IMR-90 (cell line): ENCODE data around the gene IDS. TPM values are rescaled to one million over a fixed set of nuclear protein-coding genes. Genes with fewer than 3 reads are reported as not detected.

Experiments used
- ATAC-seq: fragments of 200-7000 bp; cut with Tn5 transposase; 2 replicates; pipeline ENCODE4 v1.9.1; 2020; ENCODE audit warnings: low read depth, mild to moderate bottlenecking, moderate library complexity
- BruUV-seq: library from RNA; stranded (reverse); fragments of 400-500 nt; replicated peaks from 2 replicates; lab custom pipeline; 2021; lab: Mats Ljungman, UMichigan
- CTCF ChIA-PET: fragments of 300-600 bp; formaldehyde crosslinking; extraction: SDS; loops from one replicate; lab custom pipeline; 2021; ENCODE audit warnings: antibody characterized with exemption; lab: Yijun Ruan, JAX
- POLR2A ChIA-PET: fragments of 300-600 bp; sonication (Branson Sonifier 250); formaldehyde crosslinking; loops from one replicate; lab custom pipeline; 2022; ENCODE audit warnings: antibody characterized with exemption; ENCODE audit not compliant: unreplicated experiment; lab: Charles Lee
- DNase-seq: peaks from one replicate; pipeline ENCODE4 v3.0.0; 2013
- H2AFZ ChIP-seq: replicated peaks from 2 replicates; pipeline ENCODE3; 2013; ENCODE audit warnings: low read length, mild to moderate bottlenecking; ENCODE audit not compliant: poor library complexity
- H2AK5ac ChIP-seq: 2 replicates; pipeline ENCODE4 v1.6.1; 2013; ENCODE audit warnings: low read depth, low read length, inconsistent platforms
- H2AK9ac ChIP-seq: replicated peaks from 2 replicates; pipeline ENCODE3; 2013; ENCODE audit warnings: mild to moderate bottlenecking, low read depth, low read length, moderate library complexity; ENCODE audit not compliant: poor library complexity
- H2BK120ac ChIP-seq: 2 replicates; pipeline ENCODE4 v1.6.1; 2013; ENCODE audit warnings: low read depth, low read length, inconsistent platforms
- H2BK15ac ChIP-seq: 3 replicates; pipeline ENCODE4 v1.6.1; 2013; ENCODE audit warnings: low read depth, low read length, inconsistent platforms
- H2BK20ac ChIP-seq: 2 replicates; pipeline ENCODE4 v1.6.1; 2013; ENCODE audit warnings: low read depth, mild to moderate bottlenecking, inconsistent platforms, low read length, moderate library complexity
- H2BK5ac ChIP-seq: 2 replicates; pipeline ENCODE4 v1.6.1; 2013; ENCODE audit warnings: mild to moderate bottlenecking, low read depth, low read length, inconsistent platforms; ENCODE audit not compliant: poor library complexity, severe bottlenecking
- H3K14ac ChIP-seq: replicated peaks from 2 replicates; pipeline ENCODE4 v1.6.1; 2013; ENCODE audit warnings: low read depth, low read length, inconsistent platforms
- H3K18ac ChIP-seq: 2 replicates; pipeline ENCODE4 v1.6.1; 2013; ENCODE audit warnings: low read depth, low read length, control low read depth
- H3K23ac ChIP-seq: 2 replicates; pipeline ENCODE4 v1.6.1; 2013; ENCODE audit warnings: low read depth, low read length, inconsistent platforms
- H3K27ac ChIP-seq: 2 replicates; pipeline ENCODE4 v1.5.1; 2013; ENCODE audit warnings: mild to moderate bottlenecking, control low read depth, low read length; ENCODE audit not compliant: insufficient read depth
- H3K27me3 ChIP-seq: 2 replicates; pipeline ENCODE4 v1.6.1; 2013; ENCODE audit warnings: low read length; ENCODE audit not compliant: control insufficient read depth, insufficient read depth
- H3K36me3 ChIP-seq: 2 replicates; pipeline ENCODE4 v1.6.1; 2013; ENCODE audit warnings: low read length, mixed read lengths; ENCODE audit not compliant: control insufficient read depth, insufficient read depth
- H3K4ac ChIP-seq: 2 replicates; pipeline ENCODE4 v1.6.1; 2013; ENCODE audit warnings: low read depth, low read length, inconsistent platforms
- H3K4me1 ChIP-seq: 2 replicates; pipeline ENCODE4 v1.6.1; 2013; ENCODE audit warnings: low read length, mixed read lengths; ENCODE audit not compliant: control insufficient read depth, insufficient read depth
- H3K4me2 ChIP-seq: 2 replicates; pipeline ENCODE4 v1.6.1; 2013; ENCODE audit warnings: low read depth, mild to moderate bottlenecking, control low read depth, low read length, moderate library complexity
- H3K4me3 ChIP-seq: 2 replicates; pipeline ENCODE4 v1.5.1; 2013; ENCODE audit warnings: low read depth, mild to moderate bottlenecking, control low read depth, low read length, moderate library complexity; ENCODE audit not compliant: insufficient read depth
- H3K56ac ChIP-seq: 2 replicates; pipeline ENCODE4 v1.6.1; 2013; ENCODE audit warnings: low read length, inconsistent platforms; ENCODE audit not compliant: insufficient read depth; ENCODE audit errors: extremely low read depth
- H3K79me1 ChIP-seq, 2 experiments: 2 replicates each; pipeline ENCODE4 v1.6.1; 2013; ENCODE audit warnings: low read length in 2 of 2, inconsistent platforms in 1 of 2, low read depth in 1 of 2
- H3K9ac ChIP-seq: 2 replicates; pipeline ENCODE4 v1.6.1; 2013; ENCODE audit warnings: low read depth, low read length, control low read depth
- H3K9me1 ChIP-seq: 2 replicates; pipeline ENCODE4 v1.6.1; 2013; ENCODE audit warnings: low read length, inconsistent platforms; ENCODE audit not compliant: insufficient read depth
- H3K9me3 ChIP-seq: 2 replicates; pipeline ENCODE4 v1.6.1; 2013; ENCODE audit warnings: low read length; ENCODE audit not compliant: control insufficient read depth, insufficient read depth
- H4K20me1 ChIP-seq: 2 replicates; pipeline ENCODE4 v1.6.1; 2013; ENCODE audit warnings: low read length, inconsistent platforms; ENCODE audit not compliant: insufficient read depth
- H4K5ac ChIP-seq: 2 replicates; pipeline ENCODE4 v1.6.1; 2013; ENCODE audit warnings: mild to moderate bottlenecking, low read depth, low read length, control low read depth
- H4K8ac ChIP-seq, 2 experiments: 2 replicates each; pipeline ENCODE4 v1.6.1; 2013; ENCODE audit warnings: low read depth in 2 of 2, low read length in 2 of 2, control low read depth in 1 of 2, inconsistent platforms in 1 of 2
- H4K91ac ChIP-seq: 2 replicates; pipeline ENCODE4 v1.6.1; 2013; ENCODE audit warnings: low read depth, low read length, inconsistent platforms; ENCODE audit not compliant: insufficient read depth
- BHLHE40 ChIP-seq: fragments of 150-350 bp; IDR thresholded peaks from 2 replicates; pipeline ENCODE4 v1.6.1; 2016; ENCODE audit warnings: mild to moderate bottlenecking, low read depth, low read length
- CEBPB ChIP-seq: IDR thresholded peaks from 2 replicates; pipeline ENCODE4 v1.6.1; 2012; ENCODE audit warnings: low read depth, low read length, improper control_type of control experiment
- CHD1 ChIP-seq: IDR thresholded peaks from 2 replicates; pipeline ENCODE4 v1.6.1; 2012; ENCODE audit warnings: low read depth, low read length, improper control_type of control experiment
- FOS ChIP-seq: fragments of 150-350 bp; IDR thresholded peaks from 2 replicates; pipeline ENCODE4 v1.6.1; 2016; ENCODE audit warnings: low read depth, low read length
- MAFK ChIP-seq: IDR thresholded peaks from 2 replicates; pipeline ENCODE4 v1.6.1; 2012; ENCODE audit warnings: low read depth, low read length, improper control_type of control experiment
- MAZ ChIP-seq: IDR thresholded peaks from 2 replicates; pipeline ENCODE4 v1.6.1; 2012; ENCODE audit warnings: low read depth, mild to moderate bottlenecking, low read length, improper control_type of control experiment, moderate library complexity, borderline replicate concordance
- MXI1 ChIP-seq: IDR thresholded peaks from 2 replicates; pipeline ENCODE4 v1.6.1; 2012; ENCODE audit warnings: low read depth, mild to moderate bottlenecking, low read length, moderate library complexity, borderline replicate concordance
- NFE2L2 ChIP-seq: fragments of 150-350 bp; IDR thresholded peaks from 2 replicates; pipeline ENCODE4 v1.6.1; 2016; ENCODE audit warnings: low read depth, mild to moderate bottlenecking, low read length
- POLR2A ChIP-seq: IDR thresholded peaks from 2 replicates; pipeline ENCODE4 v1.6.1; 2012; ENCODE audit warnings: mild to moderate bottlenecking, low read depth, low read length
- RAD21 ChIP-seq: IDR thresholded peaks from 2 replicates; pipeline ENCODE4 v1.6.1; 2012; ENCODE audit warnings: low read length, improper control_type of control experiment
- RCOR1 ChIP-seq: IDR thresholded peaks from 2 replicates; pipeline ENCODE4 v1.6.1; 2012; ENCODE audit warnings: mild to moderate bottlenecking, low read length, improper control_type of control experiment; ENCODE audit not compliant: insufficient replicate concordance
- RFX5 ChIP-seq: IDR thresholded peaks from 2 replicates; pipeline ENCODE4 v1.8.0; 2012; ENCODE audit warnings: low read depth, mild to moderate bottlenecking, low read length, moderate library complexity
- SMC3 ChIP-seq: fragments of 150-350 bp; IDR thresholded peaks from 2 replicates; pipeline ENCODE4 v1.6.1; 2016; ENCODE audit warnings: low read depth, mild to moderate bottlenecking, antibody characterized with exemption, low read length, moderate library complexity
- WGBS, 2 experiments: methylation state at CpG; one replicate each; pipeline versions ENCODE4 v1.1.5 to v1.1.7; 2013; ENCODE audit warnings: missing lambda C conversion rate in 2 of 2; ENCODE audit not compliant: insufficient read length in 1 of 2; ENCODE audit errors: extremely low coverage in 2 of 2; 5-methylcytosine and 5-hydroxymethylcytosine counted together
- dilution Hi-C: fragments of 300-500 bp; cut with HindIII; formaldehyde crosslinking; loops from one replicate; pipeline ENCODE4 v1.14.3; 2018; ENCODE audit warnings: low sequenced_read_pairs; ENCODE audit not compliant: unreplicated experiment
- in situ Hi-C: fragments of 300-500 bp; cut with MboI; formaldehyde crosslinking; loops from 3 replicates; pipeline ENCODE4 v1.14.3; 2019; ENCODE audit warnings: low sequenced_read_pairs, inconsistent platforms, mixed read lengths
- intact Hi-C: fragments of 100-400 bp; cut with micrococcal nuclease; formaldehyde crosslinking; loops from 2 replicates; pipeline ENCODE4 v1.10.0; 2022
- polyA plus RNA-seq, 3 experiments: library from polyadenylated mRNA; depleted of rRNA; stranded (reverse); fragments of >200 nt; gene quantifications; 2 replicates each; pipeline ENCODE4 v1.2.3, GENCODE V29; 2012; ENCODE audit warnings: low replicate concordance in 1 of 3
- total RNA-seq: library from RNA; depleted of rRNA; stranded (reverse); fragments of >200 nt; gene quantifications from 2 replicates; pipeline ENCODE4 v1.2.3, GENCODE V29; 2012
- TF ChIP-seq, protein P1 (sequence below): fragments of 150-350 bp; IDR thresholded peaks from 2 replicates; pipeline ENCODE4 v1.6.1; 2016; ENCODE audit warnings: low read depth, mild to moderate bottlenecking, low read length, moderate library complexity, borderline replicate concordance
- TF ChIP-seq, protein P2 (sequence below): conservative IDR thresholded peaks from 2 replicates; pipeline ENCODE4 v1.5.1; 2012; ENCODE audit warnings: mild to moderate bottlenecking, low read depth, low read length, improper control_type of control experiment

Gene IDS
- total and polyA plus RNA-seq, 2 of the 4 experiments (the other 2 are of a cell fraction): 26.3 to 56.9 TPM

DNA sequence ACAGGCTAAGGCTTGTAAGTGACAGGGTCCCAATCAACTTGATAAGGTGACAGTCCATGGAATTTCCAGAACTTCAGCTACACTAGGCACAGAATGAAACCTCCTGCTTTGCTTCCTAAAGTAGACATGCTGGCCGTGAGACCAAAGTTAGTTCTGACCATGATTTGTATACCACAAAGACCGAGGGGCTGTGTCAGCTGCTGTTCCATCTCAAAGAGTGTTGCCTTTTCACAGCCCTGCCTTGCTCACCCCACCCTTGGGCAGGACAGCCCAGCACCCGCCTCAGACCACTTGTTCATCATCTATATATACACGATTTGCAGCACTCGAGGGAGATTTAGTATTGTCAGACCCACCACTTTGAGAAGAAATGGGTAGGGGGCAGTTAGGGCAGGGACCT lies 5.3 kb downstream of the IDS start:
- Histone ChIP-seq H3K18ac (no peak overlapping the region), H4K91ac (no peak overlapping the region), H3K79me1 (peaks cover 7 to 12% of the 10 kb centered on the region in 2 experiments; a peak in 3 of 4 replicates), H2BK120ac (no peak overlapping the region), H2BK20ac (no peak overlapping the region), H4K20me1 (no peaks in the 10 kb centered on the region), H3K9me3 (no peaks in the 10 kb centered on the region), H2BK5ac (no peak overlapping the region), H4K5ac (no peak overlapping the region), H3K9ac (no peak overlapping the region), H3K36me3 (peaks cover 25% of the 10 kb centered on the region), H3K4me1 (peaks cover 3% of the 10 kb centered on the region), H3K4ac (no peak overlapping the region), H3K23ac (no peak overlapping the region), H3K56ac (no peak overlapping the region), H3K9me1 (peaks cover 7% of the 10 kb centered on the region; the same call in 1 of the 2 replicates), H3K4me2 (no peak overlapping the region), H3K14ac (no peak overlapping the region), H2BK15ac (no peak overlapping the region), H3K27ac (no peak overlapping the region), H2AK5ac (no peak overlapping the region), H3K4me3 (no peak overlapping the region), H4K8ac (no peak overlapping the region), H2AFZ (no peak overlapping the region), H3K27me3 (no peaks in the 10 kb centered on the region), H2AK9ac (no peak overlapping the region)
- POLR2A ChIA-PET: no interaction called here
- WGBS, 2 experiments: no CpG with 5 or more reads among the region's 5 CpGs
- in situ Hi-C loops: loop anchor here (25.0 kb wide), 1 partner anchor 1238 kb away; no protein-coding TSS in a partner anchor
- ATAC-seq (no peak), DNase-seq (no peak)
- CTCF ChIA-PET: no interaction called here
- intact Hi-C loops: no loop called here
- TF ChIP-seq RCOR1: no peak
- TF ChIP-seq CEBPB: no peak
- no peak for TF ChIP-seq NFE2L2
- no peak for TF ChIP-seq POLR2A
- TF ChIP-seq, protein P1, sequence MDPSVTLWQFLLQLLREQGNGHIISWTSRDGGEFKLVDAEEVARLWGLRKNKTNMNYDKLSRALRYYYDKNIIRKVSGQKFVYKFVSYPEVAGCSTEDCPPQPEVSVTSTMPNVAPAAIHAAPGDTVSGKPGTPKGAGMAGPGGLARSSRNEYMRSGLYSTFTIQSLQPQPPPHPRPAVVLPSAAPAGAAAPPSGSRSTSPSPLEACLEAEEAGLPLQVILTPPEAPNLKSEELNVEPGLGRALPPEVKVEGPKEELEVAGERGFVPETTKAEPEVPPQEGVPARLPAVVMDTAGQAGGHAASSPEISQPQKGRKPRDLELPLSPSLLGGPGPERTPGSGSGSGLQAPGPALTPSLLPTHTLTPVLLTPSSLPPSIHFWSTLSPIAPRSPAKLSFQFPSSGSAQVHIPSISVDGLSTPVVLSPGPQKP: no peak
- TF ChIP-seq MXI1: no peak
- no peak for TF ChIP-seq FOS
- TF ChIP-seq MAFK: no peak
- no peak for TF ChIP-seq RAD21
- TF ChIP-seq CHD1: no peak
- TF ChIP-seq, protein P2, sequence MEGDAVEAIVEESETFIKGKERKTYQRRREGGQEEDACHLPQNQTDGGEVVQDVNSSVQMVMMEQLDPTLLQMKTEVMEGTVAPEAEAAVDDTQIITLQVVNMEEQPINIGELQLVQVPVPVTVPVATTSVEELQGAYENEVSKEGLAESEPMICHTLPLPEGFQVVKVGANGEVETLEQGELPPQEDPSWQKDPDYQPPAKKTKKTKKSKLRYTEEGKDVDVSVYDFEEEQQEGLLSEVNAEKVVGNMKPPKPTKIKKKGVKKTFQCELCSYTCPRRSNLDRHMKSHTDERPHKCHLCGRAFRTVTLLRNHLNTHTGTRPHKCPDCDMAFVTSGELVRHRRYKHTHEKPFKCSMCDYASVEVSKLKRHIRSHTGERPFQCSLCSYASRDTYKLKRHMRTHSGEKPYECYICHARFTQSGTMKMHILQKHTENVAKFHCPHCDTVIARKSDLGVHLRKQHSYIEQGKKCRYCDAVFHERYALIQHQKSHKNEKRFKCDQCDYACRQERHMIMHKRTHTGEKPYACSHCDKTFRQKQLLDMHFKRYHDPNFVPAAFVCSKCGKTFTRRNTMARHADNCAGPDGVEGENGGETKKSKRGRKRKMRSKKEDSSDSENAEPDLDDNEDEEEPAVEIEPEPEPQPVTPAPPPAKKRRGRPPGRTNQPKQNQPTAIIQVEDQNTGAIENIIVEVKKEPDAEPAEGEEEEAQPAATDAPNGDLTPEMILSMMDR: no peak
- TF ChIP-seq MAZ: no peak
- no peak for TF ChIP-seq SMC3
- no peak for TF ChIP-seq BHLHE40
- TF ChIP-seq RFX5: no peak
- dilution Hi-C loops: no loop called here
- no TSS peak for BruUV-seq
